Ovary (tissue), 9 donors: ENCODE results near the gene GRK4. TPM values are rescaled to one million over a fixed set of nuclear protein-coding genes. Genes with fewer than 3 reads are reported as not detected.

Experiments used
- DNase-seq, 5 donors: peaks; one replicate each; pipeline ENCODE4 v3.0.0-alpha.2; 2019 to 2020
- H3K27ac ChIP-seq, 2 donors: fragments of 200-600 bp; one replicate each; pipeline versions ENCODE4 v1.5.1 to v1.8.0; 2019 to 2022
- H3K27me3 ChIP-seq: fragments of 200-600 bp; one replicate; pipeline ENCODE4 v1.8.0; 2022
- H3K36me3 ChIP-seq: fragments of 200-600 bp; sonication (generic); one replicate; pipeline ENCODE4 v1.5.1; 2019
- H3K4me1 ChIP-seq: one replicate; pipeline ENCODE4 v1.8.1; 2013; ENCODE audit warnings: mild to moderate bottlenecking, moderate library complexity; ENCODE audit not compliant: insufficient read depth
- H3K4me3 ChIP-seq: fragments of 200-600 bp; sonication (generic); one replicate; pipeline ENCODE4 v1.5.1; 2017
- H3K9me3 ChIP-seq, 2 donors: fragments of 200-600 bp in 1 of 2; sonication (generic) in 1 of 2; one replicate each; pipeline versions ENCODE4 v1.5.1 to v1.8.1; 2013 to 2019; ENCODE audit warnings: mild to moderate bottlenecking in 1 of 2, moderate library complexity in 1 of 2
- CTCF ChIP-seq, 3 donors: fragments of 450-650 bp in 2 of 3; fragments of 200-600 bp in 1 of 3; IDR thresholded peaks; one replicate each; pipeline versions ENCODE4 v1.5.1 to v1.8.0; 2016 to 2022; ENCODE audit warnings: antibody characterized with exemption in 3 of 3, mild to moderate bottlenecking in 1 of 3
- EP300 ChIP-seq: sonication (generic); formaldehyde crosslinking; IDR thresholded peaks from one replicate; pipeline ENCODE4 v1.6.1; 2017; ENCODE audit warnings: antibody characterized with exemption
- POLR2A ChIP-seq: fragments of 450-650 bp; IDR thresholded peaks from one replicate; pipeline ENCODE4 v1.6.1; 2017; ENCODE audit warnings: antibody characterized with exemption, mild to moderate bottlenecking, moderate library complexity
- WGBS, 3 donors: extraction: QIAGEN DNeasy Blood & Tissue Kit in 1 of 3; methylation state at CpG; one replicate each; pipeline versions ENCODE4 v1.1.5 to v1.1.7; 2013 to 2017; 5-methylcytosine and 5-hydroxymethylcytosine counted together
- intact Hi-C, 4 donors: fragments of 100-400 bp; cut with DNase I; formaldehyde crosslinking; loops; one replicate each; pipeline versions ENCODE4 v1.11.0 to v1.15.1; 2022 to 2023
- polyA plus RNA-seq, 2 donors: library from polyadenylated mRNA; stranded (reverse); fragments of 200-250 nt in 1 of 2; fragments of 350-450 nt in 1 of 2; fragmentation: Illumina TruSeq in 1 of 2; extraction: RNeasy Lipid Tissue Mini Kit (QIAGEN cat#74804) in 1 of 2; gene quantifications; one replicate each; pipeline ENCODE4 v1.2.3, GENCODE V29; 2013 to 2014
- total RNA-seq, 7 donors: library from RNA; depleted of rRNA in 2 of 7; stranded (reverse); fragments of >200 nt in 2 of 7; fragmentation: NEBNext Ultra II Directional in 3 of 7; extraction: Animal tissue kit (Norgen Biotek cat#: 25700) in 3 of 7; gene quantifications; one replicate each; pipeline versions ENCODE4 v1.1.0 to v1.2.4, GENCODE V29; 2016 to 2023
- donor health status: DM: no; HTN: no; CAD: no; lungs with moderate emphysema.
- donor health status: DM: no; HTN: no; CAD: no.
- donor health status: Bipolar disorder and iron deficiency.
- donor health status: DM: yes; HTN: yes; CAD: no.
- donor health status: DM: no; HTN: no; CAD: no.
- donor health status: DM: yes; HTN: yes; CAD: no.

GRK4 gene
- total and polyA plus RNA-seq, 9 donors, result 3.3 to 17.6 (median 6.9) TPM

GRCh38 chr4:3042226-3042625 is 78.9 kb downstream of the GRK4 start:
- DNase-seq, result no peak
- H3K27ac ChIP-seq, result no peak overlapping the region
- H3K4me1 ChIP-seq, result peaks cover 7% of the 10 kb centered on the region
- H3K36me3 ChIP-seq, result no peaks in the 10 kb centered on the region
- H3K4me3 ChIP-seq, result peak overlapping the region; percentile 31
- no peaks in the 10 kb centered on the region for H3K9me3 ChIP-seq
- no peaks in the 10 kb centered on the region for H3K27me3 ChIP-seq
- 50 to 70% (median 64%) methylated on average over 10 of the region's 10 CpGs for WGBS, 3 donors
- intact Hi-C loops, result no loop called here
- TF ChIP-seq CTCF (IDR thresholded peaks at IDR 0.05) (no peak), POLR2A (no peak), EP300 (no peak)

GRCh38 chr4:3043282-3044020 is 80.1 kb downstream of the GRK4 start:
- DNase-seq, result no peak
- Histone ChIP-seq H3K27me3 (no peaks in the 10 kb centered on the region), H3K36me3 (no peaks in the 10 kb centered on the region), H3K27ac (no peak overlapping the region), H3K4me1 (peaks cover 7% of the 10 kb centered on the region), H3K9me3 (no peaks in the 10 kb centered on the region), H3K4me3 (no peak overlapping the region)
- TF ChIP-seq CTCF (IDR thresholded peaks at IDR 0.05) (no peak), EP300 (no peak), POLR2A (no peak)
- intact Hi-C loops, result no loop called here
- WGBS, 3 donors, result 85 to 91% (median 90%) methylated on average over 11 of the region's 11 CpGs

GRCh38 chr4:3044870-3045819 is 81.8 kb downstream of the GRK4 start:
- no peaks in the 10 kb centered on the region for H3K36me3 ChIP-seq
- TF ChIP-seq EP300, result no peak
- TF ChIP-seq POLR2A, result no peak
- TF ChIP-seq CTCF (IDR thresholded peaks at IDR 0.05), result no peak
- H3K9me3 ChIP-seq, result no peaks in the 10 kb centered on the region
- intact Hi-C loops, result no loop called here
- WGBS, 3 donors, result 69 to 80% (median 76%) methylated on average over 22 of the region's 22 CpGs
- H3K4me3 ChIP-seq, result no peak overlapping the region
- H3K4me1 ChIP-seq, result peaks cover 7% of the 10 kb centered on the region
- DNase-seq, result no peak
- H3K27ac ChIP-seq, result no peak overlapping the region
- no peaks in the 10 kb centered on the region for H3K27me3 ChIP-seq

- H3K36me3 ChIP-seq, result no peaks in the 10 kb centered on the region
- H3K27me3 ChIP-seq, result no peaks in the 10 kb centered on the region
- no peak overlapping the region for H3K27ac ChIP-seq
- 73 to 82% (median 75%) methylated on average over 7 of the region's 7 CpGs for WGBS, 3 donors
- no peaks in the 10 kb centered on the region for H3K9me3 ChIP-seq
- intact Hi-C loops, result no loop called here
- no peak overlapping the region for H3K4me3 ChIP-seq
- no peak for TF ChIP-seq EP300
- TF ChIP-seq CTCF (IDR thresholded peaks at IDR 0.05), result no peak
- TF ChIP-seq POLR2A, result no peak
- DNase-seq, result no peak
- H3K4me1 ChIP-seq, result peaks cover 2% of the 10 kb centered on the region
These were observed 82.8 kb downstream of the GRK4 start for GRCh38 chr4:3046162-3046561.
